H9 (cell line): ENCODE measurements around the gene ACYP2. TPM values are rescaled to one million over a fixed set of nuclear protein-coding genes. Genes with fewer than 3 reads are reported as not detected.

Experiments
- DNase-seq: peaks from one replicate; pipeline ENCODE4 v3.0.0-alpha.2; 2017
- H2AFZ ChIP-seq: one replicate; pipeline ENCODE4 v1.6.1; 2013; ENCODE audit warnings: mild to moderate bottlenecking, low read length, control low read depth, moderate library complexity
- H2AK5ac ChIP-seq: 2 replicates; pipeline ENCODE4 v1.6.1; 2013; ENCODE audit warnings: low read length, control low read depth, mixed read lengths; ENCODE audit not compliant: insufficient read length
- H2BK120ac ChIP-seq: one replicate; pipeline ENCODE4 v1.6.1; 2013; ENCODE audit warnings: low read depth, mild to moderate bottlenecking, low read length, control low read depth, inconsistent platforms; ENCODE audit not compliant: poor library complexity, severe bottlenecking
- H2BK12ac ChIP-seq: 2 replicates; pipeline ENCODE4 v1.6.1; 2013; ENCODE audit warnings: low read length, control low read depth, mixed read lengths, low read depth; ENCODE audit not compliant: insufficient read length
- H2BK15ac ChIP-seq: 2 replicates; pipeline ENCODE4 v1.6.1; 2013; ENCODE audit warnings: low read depth, low read length, control low read depth
- H2BK20ac ChIP-seq: one replicate; pipeline ENCODE4 v1.6.1; 2013; ENCODE audit warnings: low read depth, mild to moderate bottlenecking, low read length, control low read depth, inconsistent platforms; ENCODE audit not compliant: poor library complexity, severe bottlenecking
- H2BK5ac ChIP-seq: 2 replicates; pipeline ENCODE4 v1.6.1; 2013; ENCODE audit warnings: low read length, control low read depth, mixed read lengths; ENCODE audit not compliant: insufficient read length
- H3K14ac ChIP-seq: 2 replicates; pipeline ENCODE4 v1.6.1; 2013; ENCODE audit warnings: low read length, control low read depth; ENCODE audit not compliant: insufficient read depth
- H3K18ac ChIP-seq: 2 replicates; pipeline ENCODE4 v1.6.1; 2013; ENCODE audit warnings: low read depth, mild to moderate bottlenecking, mixed read lengths, low read length, control low read depth; ENCODE audit not compliant: insufficient read length
- H3K23ac ChIP-seq: 2 replicates; pipeline ENCODE4 v1.6.1; 2013; ENCODE audit warnings: low read length, control low read depth, mixed read lengths, low read depth; ENCODE audit not compliant: insufficient read length
- H3K23me2 ChIP-seq: 2 replicates; pipeline ENCODE4 v1.6.1; 2013; ENCODE audit warnings: low read depth, mild to moderate bottlenecking, mixed read lengths, low read length, control low read depth; ENCODE audit not compliant: insufficient read length, poor library complexity, severe bottlenecking
- H3K27ac ChIP-seq: 2 replicates; pipeline ENCODE4 v1.5.1; 2013; ENCODE audit warnings: low read length, control low read depth, mixed read lengths, low read depth; ENCODE audit not compliant: insufficient read length
- H3K27me3 ChIP-seq: 2 replicates; pipeline ENCODE4 v1.6.1; 2013; ENCODE audit warnings: low read length, control low read depth, inconsistent platforms; ENCODE audit not compliant: insufficient read depth
- H3K4ac ChIP-seq: 2 replicates; pipeline ENCODE4 v1.6.1; 2013; ENCODE audit warnings: low read depth, mild to moderate bottlenecking, control low read depth, inconsistent platforms, low read length, moderate library complexity
- H3K4me1 ChIP-seq: 2 replicates; pipeline ENCODE4 v1.6.1; 2013; ENCODE audit warnings: low read length, control low read depth, inconsistent platforms; ENCODE audit not compliant: insufficient read depth
- H3K4me2 ChIP-seq: 2 replicates; pipeline ENCODE4 v1.6.1; 2013; ENCODE audit warnings: low read length, control low read depth, mixed read lengths; ENCODE audit not compliant: insufficient read length, insufficient read depth
- H3K56ac ChIP-seq: 2 replicates; pipeline ENCODE4 v1.6.1; 2013; ENCODE audit warnings: low read depth, mild to moderate bottlenecking, mixed read lengths, low read length, control low read depth; ENCODE audit not compliant: insufficient read length
- H3K79me1 ChIP-seq: 2 replicates; pipeline ENCODE4 v1.6.1; 2013; ENCODE audit warnings: low read depth, mild to moderate bottlenecking, moderate library complexity, low read length, control low read depth, inconsistent platforms; ENCODE audit not compliant: insufficient read depth, poor library complexity, severe bottlenecking
- H3K79me2 ChIP-seq: 2 replicates; pipeline ENCODE4 v1.6.1; 2013; ENCODE audit warnings: low read length, control low read depth, inconsistent platforms; ENCODE audit not compliant: insufficient read depth
- H3K9ac ChIP-seq: 2 replicates; pipeline ENCODE4 v1.6.1; 2013; ENCODE audit warnings: low read length, control low read depth, mixed read lengths; ENCODE audit not compliant: insufficient read length; ENCODE audit errors: extremely low read depth
- H3K9me3 ChIP-seq: one replicate; pipeline ENCODE4 v1.6.1; 2013; ENCODE audit warnings: low read depth, low read length, inconsistent platforms; ENCODE audit not compliant: control insufficient read depth
- H3T11ph ChIP-seq: one replicate; pipeline ENCODE4 v1.6.1; 2013; ENCODE audit warnings: mild to moderate bottlenecking, low read length, control low read depth, inconsistent platforms
- H4K20me1 ChIP-seq: one replicate; pipeline ENCODE4 v1.6.1; 2013; ENCODE audit not compliant: control insufficient read depth, insufficient read length, insufficient read depth
- H4K5ac ChIP-seq: 2 replicates; pipeline ENCODE4 v1.6.1; 2013; ENCODE audit warnings: low read depth, mild to moderate bottlenecking, mixed read lengths, low read length, control low read depth; ENCODE audit not compliant: insufficient read length
- H4K8ac ChIP-seq: replicated peaks from 2 replicates; pipeline ENCODE4 v1.6.1; 2013; ENCODE audit warnings: low read length, control low read depth, mixed read lengths, low read depth; ENCODE audit not compliant: insufficient read length
- H4K91ac ChIP-seq: 2 replicates; pipeline ENCODE4 v1.6.1; 2013; ENCODE audit warnings: low read depth, mild to moderate bottlenecking, moderate library complexity, mixed read lengths, low read length, control low read depth; ENCODE audit not compliant: insufficient read length
- H3K27ac Mint-ChIP-seq, 3 experiments: 2 replicates in 2 of 3; 3 replicates in 1 of 3; pipeline ENCODE4 v1.8.0; 2020 to 2021; ENCODE audit warnings: mixed read lengths in 3 of 3, mild to moderate bottlenecking in 1 of 3, moderate library complexity in 1 of 3
- H3K27me3 Mint-ChIP-seq: 2 replicates; pipeline ENCODE4 v1.8.0; 2021; ENCODE audit warnings: low read depth, mild to moderate bottlenecking, moderate library complexity, mixed read lengths
- H3K36me3 Mint-ChIP-seq, 3 experiments: 2 replicates in 2 of 3; 3 replicates in 1 of 3; pipeline ENCODE4 v1.8.0; 2020 to 2021; ENCODE audit warnings: low read depth in 3 of 3, mixed read lengths in 3 of 3; ENCODE audit not compliant: insufficient read depth in 1 of 3
- H3K4me1 Mint-ChIP-seq, 2 experiments: 2 replicates each; pipeline ENCODE4 v1.8.0; 2020; ENCODE audit warnings: mixed read lengths in 2 of 2
- H3K4me3 Mint-ChIP-seq, 2 experiments: 2 replicates in 1 of 2; 3 replicates in 1 of 2; pipeline ENCODE4 v1.8.0; 2020 to 2021; ENCODE audit warnings: mild to moderate bottlenecking in 2 of 2, mixed read lengths in 2 of 2, moderate library complexity in 1 of 2
- H3K9me3 Mint-ChIP-seq, 2 experiments: 2 replicates in 1 of 2; 3 replicates in 1 of 2; pipeline ENCODE4 v1.8.0; 2020; ENCODE audit warnings: mild to moderate bottlenecking in 2 of 2, mixed read lengths in 2 of 2, moderate library complexity in 1 of 2
- CTCF ChIP-seq: fragments of 200-600 bp; sonication (generic); conservative IDR thresholded peaks from 3 replicates; pipeline ENCODE4 v1.8.0; 2021; ENCODE audit warnings: antibody characterized with exemption, mild to moderate bottlenecking
- WGBS: extraction: QIAGEN DNeasy Blood & Tissue Kit; methylation state at CpG from one replicate; pipeline ENCODE4 v1.1.7; 2013; ENCODE audit warnings: missing lambda C conversion rate, low lambda C conversion rate, mixed read lengths; ENCODE audit not compliant: insufficient read length; ENCODE audit errors: extremely low coverage; 5-methylcytosine and 5-hydroxymethylcytosine counted together
- total RNA-seq: library from RNA; stranded (reverse); gene quantifications from 2 replicates; pipeline ENCODE4 v1.2.1, GENCODE V29; 2021

Gene ACYP2
- total RNA-seq, 1 experiment from 2014 or later = 3.2 TPM

- Histone ChIP-seq H2AFZ (no peak overlapping the region), H3K4me1 (no peaks in the 10 kb centered on the region), H2BK5ac (no peak overlapping the region), H3K4me2 (no peak overlapping the region), H3K9me3 (no peaks in the 10 kb centered on the region), H3K9ac (no peak overlapping the region), H3K27me3 (no peaks in the 10 kb centered on the region), H2BK120ac (no peak overlapping the region), H2BK20ac (no peak overlapping the region), H3K79me2 (no peaks in the 10 kb centered on the region), H2BK15ac (no peak overlapping the region), H3K14ac (no peak overlapping the region), H3K4ac (no peak overlapping the region), H2BK12ac (no peak overlapping the region), H4K5ac (no peak overlapping the region), H3K56ac (no peak overlapping the region), H3K23ac (no peak overlapping the region), H3K79me1 (no peaks in the 10 kb centered on the region), H4K20me1 (no peaks in the 10 kb centered on the region), H3K18ac (no peak overlapping the region), H3K23me2 (no peaks in the 10 kb centered on the region), H3K27ac (no peak overlapping the region), H4K91ac (no peak overlapping the region), H4K8ac (no peak overlapping the region), H2AK5ac (no peak overlapping the region), H3T11ph (no peak overlapping the region)
- Mint-ChIP-seq H3K4me1 (0 out of 4 replicates have a peak, but pooled peaks cover 0 to 3% of the 10 kb centered on the region in 2 experiments), H3K36me3 (no peaks in the 10 kb centered on the region), H3K9me3 (no peaks in the 10 kb centered on the region), H3K27me3 (peaks cover 2% of the 10 kb centered on the region; the same call in 1 of the 2 replicates), H3K4me3 (no peak overlapping the region), H3K27ac (no peak overlapping the region)
- DNase-seq = no peak
- no peak for TF ChIP-seq CTCF
- no CpG with 5 or more reads among the region's 1 CpG for WGBS
Measured at GRCh38 chr2:54164106-54164505, 48.7 kb downstream of the ACYP2 start.
